Nephron progenitor cell (in vitro differentiated cells): ENCODE data around the gene YKT6.

Experiments
- DNase-seq: peaks from one replicate; pipeline ENCODE4 v3.0.0; 2021
- H3K27ac Mint-ChIP-seq: 2 replicates; pipeline ENCODE4 v1.8.0; 2021; ENCODE audit warnings: mild to moderate bottlenecking, moderate library complexity, mixed read lengths
- H3K27me3 Mint-ChIP-seq: 2 replicates; pipeline ENCODE4 v1.8.0; 2021; ENCODE audit warnings: mild to moderate bottlenecking, low read depth, mixed read lengths; ENCODE audit not compliant: poor library complexity
- H3K36me3 Mint-ChIP-seq: 2 replicates; pipeline ENCODE4 v1.8.0; 2021; ENCODE audit warnings: low read depth, mixed read lengths
- H3K4me1 Mint-ChIP-seq: 2 replicates; pipeline ENCODE4 v1.8.0; 2021; ENCODE audit warnings: mixed read lengths
- H3K4me3 Mint-ChIP-seq: 2 replicates; pipeline ENCODE4 v1.8.0; 2021; ENCODE audit warnings: mild to moderate bottlenecking, moderate library complexity, mixed read lengths
- H3K9me3 Mint-ChIP-seq: 2 replicates; pipeline ENCODE4 v1.8.0; 2021; ENCODE audit warnings: mild to moderate bottlenecking, moderate library complexity, mixed read lengths
- CTCF ChIP-seq: fragments of 200-600 bp; sonication (generic); IDR thresholded peaks from 2 replicates; pipeline ENCODE4 v1.5.0; 2021; ENCODE audit warnings: antibody characterized with exemption

YKT6 gene

GRCh38 chr7:44159824-44160630 is 40.8 kb upstream of the YKT6 start:
- no peak for DNase-seq
- no peak for TF ChIP-seq CTCF
- Mint-ChIP-seq H3K4me3 (no peak overlapping the region), H3K36me3 (peaks cover 6% of the 10 kb centered on the region), H3K9me3 (peaks cover 10% of the 10 kb centered on the region), H3K27me3 (peaks cover 14% of the 10 kb centered on the region), H3K27ac (no peak overlapping the region), H3K4me1 (peaks cover 29% of the 10 kb centered on the region)

GRCh38 chr7:44161371-44161770 is 39.4 kb upstream of the YKT6 start:
- DNase-seq = no peak
- H3K36me3 Mint-ChIP-seq = peaks cover 6% of the 10 kb centered on the region
- H3K4me1 Mint-ChIP-seq = peaks cover 29% of the 10 kb centered on the region
- no peak overlapping the region for H3K4me3 Mint-ChIP-seq
- peaks cover 16% of the 10 kb centered on the region for H3K9me3 Mint-ChIP-seq
- no peak overlapping the region for H3K27ac Mint-ChIP-seq
- TF ChIP-seq CTCF = no peak
- H3K27me3 Mint-ChIP-seq = peaks cover 15% of the 10 kb centered on the region

- no peak for TF ChIP-seq CTCF
- Mint-ChIP-seq H3K27me3 (peaks cover 23% of the 10 kb centered on the region), H3K4me1 (peaks cover 26% of the 10 kb centered on the region), H3K9me3 (peaks cover 19% of the 10 kb centered on the region), H3K27ac (no peak overlapping the region), H3K4me3 (no peak overlapping the region), H3K36me3 (peaks cover 6% of the 10 kb centered on the region)
- no peak for DNase-seq
These were observed 38.6 kb upstream of the YKT6 start for GRCh38 chr7:44162179-44162578.

- Mint-ChIP-seq H3K4me3 (no peak overlapping the region), H3K27ac (no peak overlapping the region), H3K36me3 (peaks cover 6% of the 10 kb centered on the region), H3K4me1 (peaks cover 19% of the 10 kb centered on the region), H3K9me3 (peaks cover 21% of the 10 kb centered on the region), H3K27me3 (peaks cover 26% of the 10 kb centered on the region)
- no peak for TF ChIP-seq CTCF
- DNase-seq = no peak
These were observed 37.9 kb upstream of the YKT6 start for GRCh38 chr7:44162785-44163395.

GRCh38 chr7:44163591-44163990 is 37.2 kb upstream of the YKT6 start:
- H3K27ac Mint-ChIP-seq = no peak overlapping the region
- no peak for TF ChIP-seq CTCF
- H3K9me3 Mint-ChIP-seq = peaks cover 21% of the 10 kb centered on the region
- H3K4me1 Mint-ChIP-seq = peaks cover 16% of the 10 kb centered on the region
- H3K27me3 Mint-ChIP-seq = peaks cover 30% of the 10 kb centered on the region
- peaks cover 6% of the 10 kb centered on the region for H3K36me3 Mint-ChIP-seq
- H3K4me3 Mint-ChIP-seq = no peak overlapping the region
- DNase-seq = no peak
